PC-9 (cell line): ENCODE measurements around the gene TECTA. TPM values are rescaled to one million over a fixed set of nuclear protein-coding genes. Genes with fewer than 3 reads are reported as not detected.

Experiments
- BruUV-seq: library from RNA; stranded (reverse); fragments of 400-500 nt; replicated peaks from 2 replicates; lab custom pipeline; 2021; lab: Mats Ljungman, UMichigan
- CTCF ChIA-PET: fragments of 300-600 bp; sonication (Branson Sonifier 250); formaldehyde crosslinking; loops from one replicate; lab custom pipeline; 2022; ENCODE audit warnings: antibody characterized with exemption; lab: Charles Lee
- POLR2A ChIA-PET: fragments of 300-600 bp; sonication (Branson Sonifier 250); formaldehyde crosslinking; loops from one replicate; lab custom pipeline; 2022; ENCODE audit warnings: antibody characterized with exemption; ENCODE audit not compliant: unreplicated experiment; lab: Charles Lee
- DNase-seq, 2 experiments: peaks; one replicate each; pipeline versions ENCODE4 v3.0.0 to v3.0.0-alpha.2; 2015 to 2022; ENCODE audit warnings: mixed read lengths in 1 of 2
- H2AFZ ChIP-seq: fragments of 200-600 bp; sonication (generic); 2 replicates; pipeline ENCODE4 v1.8.1; 2017; ENCODE audit warnings: antibody characterized with exemption
- H3F3A ChIP-seq: fragments of 200-600 bp; sonication (generic); 2 replicates; pipeline ENCODE4 v1.8.1; 2017; ENCODE audit warnings: antibody characterized with exemption, mild to moderate bottlenecking, low read depth; ENCODE audit not compliant: insufficient read depth
- H3K27ac ChIP-seq: fragments of 200-600 bp; sonication (generic); 2 replicates; pipeline ENCODE4 v1.6.1; 2016; ENCODE audit warnings: mixed run types
- H3K27me3 ChIP-seq: fragments of 200-600 bp; sonication (generic); 2 replicates; pipeline ENCODE4 v1.6.1; 2016; ENCODE audit warnings: low read depth, mixed run types; ENCODE audit not compliant: insufficient read depth
- H3K36me3 ChIP-seq: fragments of 200-600 bp; sonication (generic); 2 replicates; pipeline ENCODE4 v1.6.1; 2016; ENCODE audit warnings: low read depth, mixed run types
- H3K4me1 ChIP-seq: fragments of 200-600 bp; sonication (generic); replicated peaks from 2 replicates; pipeline ENCODE4 v1.6.1; 2016; ENCODE audit warnings: mixed run types; ENCODE audit not compliant: insufficient read depth
- H3K4me2 ChIP-seq: fragments of 200-600 bp; sonication (generic); 2 replicates; pipeline ENCODE4 v1.6.1; 2017; ENCODE audit warnings: mixed run types
- H3K4me3 ChIP-seq: fragments of 200-600 bp; sonication (generic); 2 replicates; pipeline ENCODE4 v1.6.1; 2016; ENCODE audit warnings: mixed run types
- H3K79me2 ChIP-seq: fragments of 200-600 bp; sonication (generic); 2 replicates; pipeline ENCODE4 v1.6.1; 2017; ENCODE audit warnings: low read depth, mixed run types
- H3K9me2 ChIP-seq: fragments of 200-600 bp; sonication (generic); 2 replicates; pipeline ENCODE4 v1.8.1; 2017; ENCODE audit warnings: mild to moderate bottlenecking; ENCODE audit not compliant: insufficient read depth
- H3K9me3 ChIP-seq: fragments of 200-600 bp; sonication (generic); 2 replicates; pipeline ENCODE4 v1.8.1; 2016; ENCODE audit warnings: low read depth; ENCODE audit not compliant: insufficient read depth
- H4K20me1 ChIP-seq: fragments of 200-600 bp; sonication (generic); 2 replicates; pipeline ENCODE4 v1.8.1; 2017; ENCODE audit not compliant: insufficient read depth
- CTCF ChIP-seq: fragments of 200-600 bp; sonication (generic); conservative IDR thresholded peaks from 2 replicates; pipeline ENCODE4 v1.6.1; 2017; ENCODE audit warnings: mixed run types, antibody characterized with exemption, mild to moderate bottlenecking, moderate library complexity
- EZH2 ChIP-seq: fragments of 200-600 bp; sonication (generic); IDR thresholded peaks from 2 replicates; pipeline ENCODE4 v1.8.0; 2017; ENCODE audit warnings: antibody characterized with exemption, low read depth
- intact Hi-C: fragments of 100-400 bp; cut with micrococcal nuclease; formaldehyde crosslinking; loops from one replicate; pipeline ENCODE4 v1.10.0; 2022; ENCODE audit not compliant: unreplicated experiment
- total RNA-seq: library from RNA; stranded (reverse); gene quantifications from 2 replicates; pipeline ENCODE4 v1.2.3, GENCODE V29; 2021

TECTA gene
- total RNA-seq, 1 experiment from 2014 or later: 0.04 TPM

- Histone ChIP-seq H3F3A (no peaks in the 10 kb centered on the region), H3K27me3 (peaks cover 100% of the 10 kb centered on the region), H3K9me3 (no peaks in the 10 kb centered on the region), H3K9me2 (no peaks in the 10 kb centered on the region), H3K79me2 (no peaks in the 10 kb centered on the region), H3K4me2 (no peak overlapping the region), H4K20me1 (peaks cover 2% of the 10 kb centered on the region; the same call in 1 of the 2 replicates), H3K4me3 (no peak overlapping the region), H3K36me3 (no peaks in the 10 kb centered on the region), H3K4me1 (no peaks in the 10 kb centered on the region), H2AFZ (no peak overlapping the region), H3K27ac (no peak overlapping the region)
- ChIA-PET CTCF (no interaction called here), POLR2A (no interaction called here)
- DNase-seq: no peak
- no TSS peak for BruUV-seq
- intact Hi-C loops: no loop called here
- TF ChIP-seq EZH2: no peak
- no peak for TF ChIP-seq CTCF
Measured at GRCh38 chr11:121141066-121141465, 40.0 kb downstream of the TECTA start.

GRCh38 chr11:121143921-121144320 is 42.9 kb downstream of the TECTA start:
- Histone ChIP-seq H3K4me3 (no peak overlapping the region), H3K27me3 (peaks cover 100% of the 10 kb centered on the region), H3K4me2 (no peak overlapping the region), H3K9me2 (no peaks in the 10 kb centered on the region), H2AFZ (no peak overlapping the region), H3K79me2 (no peaks in the 10 kb centered on the region), H3K4me1 (no peaks in the 10 kb centered on the region), H3F3A (no peaks in the 10 kb centered on the region), H3K36me3 (no peaks in the 10 kb centered on the region), H3K9me3 (no peaks in the 10 kb centered on the region), H3K27ac (no peak overlapping the region), H4K20me1 (peaks cover 2% of the 10 kb centered on the region; the same call in 1 of the 2 replicates)
- intact Hi-C loops: no loop called here
- DNase-seq: no peak
- BruUV-seq: no TSS peak
- no peak for TF ChIP-seq EZH2
- TF ChIP-seq CTCF: no peak
- POLR2A ChIA-PET: no interaction called here
- CTCF ChIA-PET: no interaction called here

- POLR2A ChIA-PET: no interaction called here
- no peak overlapping the region for H2AFZ ChIP-seq
- peaks cover 2% of the 10 kb centered on the region; the same call in 1 of the 2 replicates for H4K20me1 ChIP-seq
- H3K79me2 ChIP-seq: no peaks in the 10 kb centered on the region
- no peaks in the 10 kb centered on the region for H3F3A ChIP-seq
- no TSS peak for BruUV-seq
- no peak overlapping the region for H3K4me3 ChIP-seq
- no peaks in the 10 kb centered on the region for H3K9me2 ChIP-seq
- intact Hi-C loops: no loop called here
- no peaks in the 10 kb centered on the region for H3K4me1 ChIP-seq
- no peaks in the 10 kb centered on the region for H3K9me3 ChIP-seq
- no peaks in the 10 kb centered on the region for H3K36me3 ChIP-seq
- CTCF ChIA-PET: no interaction called here
- DNase-seq: no peak
- H3K27me3 ChIP-seq: peaks cover 100% of the 10 kb centered on the region
- no peak overlapping the region for H3K4me2 ChIP-seq
- TF ChIP-seq CTCF: no peak
- TF ChIP-seq EZH2: no peak
- H3K27ac ChIP-seq: no peak overlapping the region
Measured at GRCh38 chr11:121144723-121145122, 43.7 kb downstream of the TECTA start.
